H1 (cell line): ENCODE data around the gene MYRIP. TPM values are rescaled to one million over a fixed set of nuclear protein-coding genes. Genes with fewer than 3 reads are reported as not detected.

ENCODE experiments used
- BRCA1 ChIP-seq: IDR thresholded peaks from 2 replicates; pipeline ENCODE4 v1.6.1; 2012; ENCODE audit warnings: low read depth, low read length, improper control_type of control experiment
- NANOG ChIP-seq: IDR thresholded peaks from 2 replicates; pipeline ENCODE4 v1.6.1; 2011; ENCODE audit warnings: low read length, low read depth, mild to moderate bottlenecking, inconsistent platforms; ENCODE audit not compliant: insufficient read depth, poor library complexity, severe bottlenecking
- PHF8 ChIP-seq: fragments of 200-600 bp; sonication (generic); conservative IDR thresholded peaks from 2 replicates; pipeline ENCODE4 v1.7.1; 2012; ENCODE audit warnings: low read depth, mild to moderate bottlenecking, inconsistent platforms, low read length, moderate library complexity
- POLR2AphosphoS5 ChIP-seq: IDR thresholded peaks from 2 replicates; pipeline ENCODE4 v1.6.1; 2011; ENCODE audit warnings: low read depth, low read length
- RAD21 ChIP-seq, 2 experiments: IDR thresholded peaks in 1 of 2; conservative IDR thresholded peaks in 1 of 2; 2 replicates each; pipeline ENCODE4 v1.6.1; 2011; ENCODE audit warnings: low read depth in 2 of 2, low read length in 2 of 2, improper control_type of control experiment in 1 of 2, inconsistent platforms in 1 of 2, mild to moderate bottlenecking in 1 of 2, moderate library complexity in 1 of 2
- polyA plus RNA-seq, 7 experiments: library from polyadenylated mRNA; depleted of rRNA in 3 of 7; stranded (reverse) in 5 of 7; unstranded in 2 of 7; fragments of >200 nt in 5 of 7; fragments of 200-250 nt in 2 of 7; gene quantifications; 1 replicate in 5 of 7; 2 replicates in 1 of 7; 4 replicates in 1 of 7; pipeline versions ENCODE4 v1.2.1 to v1.2.3, GENCODE V29; 2011 to 2013; ENCODE audit warnings: missing spikeins in 2 of 7, mixed read lengths in 2 of 7
- total RNA-seq: library from RNA; stranded (reverse); fragmentation: NEBNext Ultra II Directional; extraction: Animal tissue kit (Norgen Biotek cat#: 25700); gene quantifications from 2 replicates; pipeline ENCODE4 v1.2.1, GENCODE V29; 2021
- TF ChIP-seq, protein P1 (sequence below): fragments of 300-600 bp; sonication (generic); IDR thresholded peaks from 2 replicates; pipeline ENCODE4 v1.7.1; 2012; ENCODE audit warnings: low read length, moderate library complexity, mild to moderate bottlenecking, inconsistent platforms; ENCODE audit not compliant: insufficient replicate concordance

MYRIP gene
- total and polyA plus RNA-seq, 2 of the 8 experiments (the other 6 are each of a cell fraction or from before 2014, with no cell fraction given), result 0.54 to 4.3 TPM

DNA sequence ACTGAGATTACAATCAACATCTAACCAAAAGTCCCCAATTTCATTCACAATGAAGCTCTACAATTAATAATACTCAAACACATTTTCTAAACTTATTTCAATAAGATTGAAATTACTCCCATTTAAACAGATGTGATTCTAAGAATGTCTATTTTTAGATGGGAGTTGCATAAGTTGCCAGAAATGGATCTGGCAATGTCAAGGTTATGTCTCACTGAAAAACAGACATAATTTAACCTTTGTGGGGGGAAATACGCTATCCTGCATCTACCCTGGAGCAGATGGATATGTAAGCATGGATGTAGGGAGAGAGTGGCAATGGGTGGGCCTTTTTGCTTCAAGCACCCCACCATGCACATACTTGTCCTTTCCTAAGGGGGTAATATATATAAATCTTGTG, 493.4 kb downstream of the MYRIP start (continued):
- TF ChIP-seq, protein P1, sequence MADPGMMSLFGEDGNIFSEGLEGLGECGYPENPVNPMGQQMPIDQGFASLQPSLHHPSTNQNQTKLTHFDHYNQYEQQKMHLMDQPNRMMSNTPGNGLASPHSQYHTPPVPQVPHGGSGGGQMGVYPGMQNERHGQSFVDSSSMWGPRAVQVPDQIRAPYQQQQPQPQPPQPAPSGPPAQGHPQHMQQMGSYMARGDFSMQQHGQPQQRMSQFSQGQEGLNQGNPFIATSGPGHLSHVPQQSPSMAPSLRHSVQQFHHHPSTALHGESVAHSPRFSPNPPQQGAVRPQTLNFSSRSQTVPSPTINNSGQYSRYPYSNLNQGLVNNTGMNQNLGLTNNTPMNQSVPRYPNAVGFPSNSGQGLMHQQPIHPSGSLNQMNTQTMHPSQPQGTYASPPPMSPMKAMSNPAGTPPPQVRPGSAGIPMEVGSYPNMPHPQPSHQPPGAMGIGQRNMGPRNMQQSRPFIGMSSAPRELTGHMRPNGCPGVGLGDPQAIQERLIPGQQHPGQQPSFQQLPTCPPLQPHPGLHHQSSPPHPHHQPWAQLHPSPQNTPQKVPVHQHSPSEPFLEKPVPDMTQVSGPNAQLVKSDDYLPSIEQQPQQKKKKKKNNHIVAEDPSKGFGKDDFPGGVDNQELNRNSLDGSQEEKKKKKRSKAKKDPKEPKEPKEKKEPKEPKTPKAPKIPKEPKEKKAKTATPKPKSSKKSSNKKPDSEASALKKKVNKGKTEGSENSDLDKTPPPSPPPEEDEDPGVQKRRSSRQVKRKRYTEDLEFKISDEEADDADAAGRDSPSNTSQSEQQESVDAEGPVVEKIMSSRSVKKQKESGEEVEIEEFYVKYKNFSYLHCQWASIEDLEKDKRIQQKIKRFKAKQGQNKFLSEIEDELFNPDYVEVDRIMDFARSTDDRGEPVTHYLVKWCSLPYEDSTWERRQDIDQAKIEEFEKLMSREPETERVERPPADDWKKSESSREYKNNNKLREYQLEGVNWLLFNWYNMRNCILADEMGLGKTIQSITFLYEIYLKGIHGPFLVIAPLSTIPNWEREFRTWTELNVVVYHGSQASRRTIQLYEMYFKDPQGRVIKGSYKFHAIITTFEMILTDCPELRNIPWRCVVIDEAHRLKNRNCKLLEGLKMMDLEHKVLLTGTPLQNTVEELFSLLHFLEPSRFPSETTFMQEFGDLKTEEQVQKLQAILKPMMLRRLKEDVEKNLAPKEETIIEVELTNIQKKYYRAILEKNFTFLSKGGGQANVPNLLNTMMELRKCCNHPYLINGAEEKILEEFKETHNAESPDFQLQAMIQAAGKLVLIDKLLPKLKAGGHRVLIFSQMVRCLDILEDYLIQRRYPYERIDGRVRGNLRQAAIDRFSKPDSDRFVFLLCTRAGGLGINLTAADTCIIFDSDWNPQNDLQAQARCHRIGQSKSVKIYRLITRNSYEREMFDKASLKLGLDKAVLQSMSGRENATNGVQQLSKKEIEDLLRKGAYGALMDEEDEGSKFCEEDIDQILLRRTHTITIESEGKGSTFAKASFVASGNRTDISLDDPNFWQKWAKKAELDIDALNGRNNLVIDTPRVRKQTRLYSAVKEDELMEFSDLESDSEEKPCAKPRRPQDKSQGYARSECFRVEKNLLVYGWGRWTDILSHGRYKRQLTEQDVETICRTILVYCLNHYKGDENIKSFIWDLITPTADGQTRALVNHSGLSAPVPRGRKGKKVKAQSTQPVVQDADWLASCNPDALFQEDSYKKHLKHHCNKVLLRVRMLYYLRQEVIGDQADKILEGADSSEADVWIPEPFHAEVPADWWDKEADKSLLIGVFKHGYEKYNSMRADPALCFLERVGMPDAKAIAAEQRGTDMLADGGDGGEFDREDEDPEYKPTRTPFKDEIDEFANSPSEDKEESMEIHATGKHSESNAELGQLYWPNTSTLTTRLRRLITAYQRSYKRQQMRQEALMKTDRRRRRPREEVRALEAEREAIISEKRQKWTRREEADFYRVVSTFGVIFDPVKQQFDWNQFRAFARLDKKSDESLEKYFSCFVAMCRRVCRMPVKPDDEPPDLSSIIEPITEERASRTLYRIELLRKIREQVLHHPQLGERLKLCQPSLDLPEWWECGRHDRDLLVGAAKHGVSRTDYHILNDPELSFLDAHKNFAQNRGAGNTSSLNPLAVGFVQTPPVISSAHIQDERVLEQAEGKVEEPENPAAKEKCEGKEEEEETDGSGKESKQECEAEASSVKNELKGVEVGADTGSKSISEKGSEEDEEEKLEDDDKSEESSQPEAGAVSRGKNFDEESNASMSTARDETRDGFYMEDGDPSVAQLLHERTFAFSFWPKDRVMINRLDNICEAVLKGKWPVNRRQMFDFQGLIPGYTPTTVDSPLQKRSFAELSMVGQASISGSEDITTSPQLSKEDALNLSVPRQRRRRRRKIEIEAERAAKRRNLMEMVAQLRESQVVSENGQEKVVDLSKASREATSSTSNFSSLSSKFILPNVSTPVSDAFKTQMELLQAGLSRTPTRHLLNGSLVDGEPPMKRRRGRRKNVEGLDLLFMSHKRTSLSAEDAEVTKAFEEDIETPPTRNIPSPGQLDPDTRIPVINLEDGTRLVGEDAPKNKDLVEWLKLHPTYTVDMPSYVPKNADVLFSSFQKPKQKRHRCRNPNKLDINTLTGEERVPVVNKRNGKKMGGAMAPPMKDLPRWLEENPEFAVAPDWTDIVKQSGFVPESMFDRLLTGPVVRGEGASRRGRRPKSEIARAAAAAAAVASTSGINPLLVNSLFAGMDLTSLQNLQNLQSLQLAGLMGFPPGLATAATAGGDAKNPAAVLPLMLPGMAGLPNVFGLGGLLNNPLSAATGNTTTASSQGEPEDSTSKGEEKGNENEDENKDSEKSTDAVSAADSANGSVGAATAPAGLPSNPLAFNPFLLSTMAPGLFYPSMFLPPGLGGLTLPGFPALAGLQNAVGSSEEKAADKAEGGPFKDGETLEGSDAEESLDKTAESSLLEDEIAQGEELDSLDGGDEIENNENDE, result no peak
- TF ChIP-seq NANOG, result no peak
- no peak for TF ChIP-seq PHF8
- no peak for TF ChIP-seq POLR2AphosphoS5
- TF ChIP-seq RAD21 (IDR thresholded peaks at IDR 0.05 in 1 of 2, conservative IDR thresholded peaks at IDR 0.05 in 1 of 2; ENCODE audit: low read depth in 2 of 2, low read length in 2 of 2), result no peak
- TF ChIP-seq BRCA1, result no peak
- TF ChIP-seq, all 59 proteins: peak for 0
